Midbrain (tissue), 1 donor: ENCODE measurements around the gene MEIS1.
"Not testable (repeated sequence)": the region's sequence is repeated elsewhere in the genome, so short reads cannot be mapped to it uniquely, and the experiment has no call there.

Experiments used
- DNase-seq: peaks from one replicate; lab custom pipeline; 2025; lab: John Stamatoyannopoulos, UW

The MEIS1 gene

DNA sequence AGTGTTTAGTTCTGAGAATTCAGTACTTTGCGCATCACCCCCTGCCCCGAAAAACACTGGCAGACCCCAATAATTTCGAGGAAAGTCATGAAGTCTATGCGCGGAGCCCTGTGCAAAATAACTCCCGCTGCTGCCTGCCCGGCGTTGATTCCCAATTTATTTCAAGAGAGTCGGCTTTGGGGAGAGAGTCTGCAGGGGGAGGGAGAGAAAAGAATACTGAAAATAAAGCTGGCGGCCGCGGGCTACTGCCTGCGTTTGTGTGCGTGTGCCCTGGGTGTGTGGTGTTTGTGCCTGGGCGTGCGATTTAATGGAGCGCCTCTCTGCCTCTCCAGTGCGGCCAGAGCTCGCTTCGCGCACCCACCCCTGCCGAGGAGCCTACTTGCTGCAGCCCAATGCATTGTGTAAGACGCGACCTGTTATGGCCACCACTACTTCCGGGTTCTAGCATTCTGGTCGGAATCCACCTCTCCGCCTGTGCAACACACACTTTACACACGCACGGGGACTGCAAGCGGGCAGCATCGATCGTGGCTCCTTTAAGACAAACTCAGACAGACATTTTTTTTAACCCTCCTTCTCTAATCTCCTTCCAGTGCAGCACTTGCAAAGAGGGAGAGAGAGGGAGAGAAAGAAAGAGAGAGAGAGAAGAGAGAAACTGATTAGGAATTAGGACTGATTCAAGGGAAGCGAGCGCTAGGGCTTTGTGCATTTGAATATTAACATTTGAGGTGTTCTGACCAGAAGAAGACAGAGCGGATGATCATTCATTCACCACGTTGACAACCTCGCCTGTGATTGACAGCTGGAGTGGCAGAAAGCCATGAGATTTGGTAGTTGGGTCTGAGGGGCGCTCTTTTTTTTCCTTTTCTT, at the start of gene MEIS1:
MEIS1 (plus strand) TSS at position 447 of the 870 bp plus-strand sequence. CDS start 732 bp downstream, outside the sequence.
- DNase-seq = peak; percentile 88

- no peak for DNase-seq
Measured at GRCh38 chr2:66387016-66387753, 47.7 kb upstream of the MEIS1 start.

- DNase-seq = no peak
Measured at GRCh38 chr2:66389651-66390131, 45.2 kb upstream of the MEIS1 start.

- no peak for DNase-seq
Measured at GRCh38 chr2:66390152-66390551, 44.8 kb upstream of the MEIS1 start.

DNA sequence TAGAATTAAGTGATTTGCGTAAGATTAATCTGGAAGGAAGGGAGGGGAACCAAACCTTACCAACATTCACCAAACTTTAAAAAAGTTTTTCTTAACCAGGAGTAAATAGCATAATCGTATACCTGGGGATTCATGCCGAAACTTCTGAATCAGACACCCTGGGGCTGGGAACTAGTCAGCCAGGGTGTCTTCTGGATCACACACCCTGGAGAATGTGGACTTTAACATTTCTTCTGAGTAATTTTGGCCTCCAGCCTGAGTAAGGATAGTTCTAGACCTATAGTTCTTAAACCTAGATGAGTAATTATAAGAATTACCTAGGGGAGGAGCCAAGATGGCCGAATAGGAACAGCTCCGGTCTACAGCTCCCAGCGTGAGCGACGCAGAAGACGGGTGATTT, 44.1 kb upstream of the MEIS1 start:
- no peak for DNase-seq

DNA sequence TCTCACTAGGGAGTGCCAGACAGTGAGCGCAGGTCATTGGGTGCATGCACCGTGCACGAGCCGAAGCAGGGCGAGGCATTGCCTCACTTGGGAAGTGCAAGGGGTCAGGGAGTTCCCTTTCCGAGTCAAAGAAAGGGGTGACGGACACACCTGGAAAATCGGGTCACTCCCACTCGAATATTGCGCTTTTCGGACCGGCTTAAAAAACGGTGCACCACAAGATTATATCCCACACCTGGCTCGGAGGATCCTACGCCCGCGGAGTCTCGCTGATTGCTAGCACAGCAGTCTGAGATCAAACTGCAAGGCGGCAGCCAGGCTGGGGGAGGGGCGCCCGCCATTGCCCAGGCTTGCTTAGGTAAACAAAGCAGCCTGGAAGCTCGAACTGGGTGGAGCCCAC, 43.7 kb upstream of the MEIS1 start:
- not testable (repeated sequence) for DNase-seq

GRCh38 chr2:66405473-66405872, 29.5 kb upstream of the MEIS1 start:
- no peak for DNase-seq

GRCh38 chr2:66408905-66409304, 26.0 kb upstream of the MEIS1 start:
- DNase-seq = no peak

GRCh38 chr2:66412874-66413273, 22.1 kb upstream of the MEIS1 start:
- DNase-seq = no peak

- DNase-seq = no peak
Measured at GRCh38 chr2:66414896-66415295, 20.0 kb upstream of the MEIS1 start.

DNA sequence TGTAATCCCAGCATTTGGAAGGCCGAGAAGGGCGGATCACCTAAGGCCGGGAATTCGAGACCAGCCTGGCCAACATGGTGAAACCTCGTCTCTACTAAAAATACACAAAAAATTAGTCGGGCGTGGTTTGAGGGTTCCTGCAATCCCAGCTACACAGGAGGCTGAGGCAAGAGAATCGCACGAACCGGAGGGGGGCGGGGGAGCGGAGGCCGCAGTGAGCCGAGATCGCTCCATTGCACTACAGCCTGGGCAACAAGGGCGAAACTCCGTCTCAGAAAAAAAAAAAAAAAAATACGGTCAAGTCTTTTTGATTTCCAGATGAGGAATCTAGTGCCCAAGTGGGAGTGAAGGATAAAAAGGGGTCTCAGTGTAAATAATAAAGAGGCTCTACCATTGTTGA, 16.5 kb upstream of the MEIS1 start:
- no peak for DNase-seq

GRCh38 chr2:66421612-66422011, 13.3 kb upstream of the MEIS1 start:
- no peak for DNase-seq

DNA sequence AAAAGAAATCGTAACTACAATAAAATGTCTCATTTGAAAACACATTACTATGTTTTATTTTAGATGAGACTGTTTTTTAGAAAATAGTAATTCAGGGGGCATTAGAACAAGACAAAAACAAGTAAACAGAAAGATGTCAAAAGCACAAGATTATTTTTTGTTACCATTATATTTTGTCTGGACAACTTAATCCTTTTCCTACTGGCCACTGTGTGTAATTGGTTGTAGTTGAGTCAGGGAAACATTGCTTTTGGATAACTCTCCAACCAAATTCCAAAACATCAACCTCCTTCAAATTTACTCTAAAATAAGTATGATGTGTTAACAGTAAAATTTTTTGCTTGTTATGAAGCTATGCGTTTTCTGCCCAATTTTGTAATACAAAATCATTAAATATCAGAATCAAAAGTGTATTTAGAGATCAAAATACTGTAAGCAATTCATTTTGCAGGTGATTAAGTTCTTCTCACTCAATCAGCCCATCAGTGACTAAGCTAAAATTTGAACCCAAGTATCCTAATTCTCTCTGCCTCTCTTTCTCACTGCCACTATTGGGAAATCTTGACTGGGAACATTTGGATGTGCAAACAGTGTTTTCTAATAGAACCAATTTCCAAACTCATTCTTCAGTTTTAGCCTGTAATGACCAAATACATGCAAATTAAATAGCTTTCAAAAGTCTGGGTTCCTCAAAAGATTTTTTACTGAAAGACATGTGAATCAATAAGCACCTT, 11.4 kb upstream of the MEIS1 start:
- no peak for DNase-seq

- DNase-seq = no peak
Measured at GRCh38 chr2:66426244-66427111, 8.4 kb upstream of the MEIS1 start.

DNA sequence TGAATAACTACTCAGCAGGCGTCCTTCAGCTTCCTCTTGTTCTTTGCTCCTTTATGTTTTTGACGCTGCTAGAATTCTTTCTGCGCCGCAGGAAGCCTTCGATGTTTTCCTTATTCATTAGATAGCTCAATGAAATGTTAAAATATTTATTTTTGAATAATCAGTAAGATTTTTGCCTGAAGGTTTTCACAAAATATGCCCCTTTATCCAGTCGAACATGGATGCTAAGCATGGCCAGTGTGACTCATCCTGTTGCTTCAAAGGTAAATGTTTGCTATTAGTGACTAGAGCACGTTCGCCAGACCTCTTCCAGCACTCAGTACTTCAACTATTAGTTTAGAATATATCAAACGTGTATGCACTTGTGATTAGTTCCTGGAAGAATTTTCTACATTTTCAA, 7.6 kb upstream of the MEIS1 start:
- DNase-seq = no peak

- DNase-seq = peak; percentile 76
Measured at GRCh38 chr2:66428986-66429612, 5.8 kb upstream of the MEIS1 start.

- no peak for DNase-seq
Measured at GRCh38 chr2:66429693-66430504, 5.0 kb upstream of the MEIS1 start.

GRCh38 chr2:66430505-66431273, 4.2 kb upstream of the MEIS1 start:
- no peak for DNase-seq

DNA sequence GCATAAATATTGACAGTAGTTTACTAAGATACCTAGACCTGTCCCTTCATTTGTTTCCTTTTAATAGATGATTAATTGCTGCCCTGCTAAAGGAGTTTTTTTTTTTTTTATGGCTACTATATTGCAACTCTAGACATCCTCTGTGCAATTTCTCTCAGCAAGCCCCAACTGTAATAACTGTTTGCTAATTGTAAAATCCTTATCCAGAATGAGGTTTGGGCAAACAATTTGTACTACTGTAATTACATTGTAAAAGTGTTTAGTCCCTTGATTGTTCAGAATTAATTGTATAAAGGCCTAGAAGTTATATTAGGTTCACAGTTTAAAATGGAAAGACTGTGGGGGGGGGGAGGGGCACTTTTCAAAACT, 3.7 kb upstream of the MEIS1 start:
- no peak for DNase-seq
